Right renal cortex interstitium (tissue), 3 donors: Measurements from ENCODE around the gene MXI1. TPM values are rescaled to one million over a fixed set of nuclear protein-coding genes. Genes with fewer than 3 reads are reported as not detected.
A peak's percentile ranks its signal among the peaks of the same experiment; 100 is the strongest.
"Not testable (repeated sequence)": the region's sequence is repeated elsewhere in the genome, so short reads cannot be mapped to it uniquely, and the experiment has no call there.

ENCODE experiments used
- DNase-seq, 3 donors: peaks; one replicate each; pipeline ENCODE4 v3.0.0-alpha.2; 2013; ENCODE audit warnings: low read depth in 3 of 3, low spot score in 2 of 3
- polyA plus RNA-seq, 3 donors: library from polyadenylated mRNA; unstranded; fragments of 120-200 nt; gene quantifications; one replicate each; pipeline ENCODE4 v1.2.1, GENCODE V29; 2013; ENCODE audit not compliant: insufficient read length in 3 of 3

Gene MXI1
- polyA plus RNA-seq, 3 donors: 45.5 to 49.8 (median 45.9) TPM

- not testable (repeated sequence) for DNase-seq
These were observed 65.6 kb downstream of the MXI1 start for GRCh38 chr10:110272995-110273394.

DNA sequence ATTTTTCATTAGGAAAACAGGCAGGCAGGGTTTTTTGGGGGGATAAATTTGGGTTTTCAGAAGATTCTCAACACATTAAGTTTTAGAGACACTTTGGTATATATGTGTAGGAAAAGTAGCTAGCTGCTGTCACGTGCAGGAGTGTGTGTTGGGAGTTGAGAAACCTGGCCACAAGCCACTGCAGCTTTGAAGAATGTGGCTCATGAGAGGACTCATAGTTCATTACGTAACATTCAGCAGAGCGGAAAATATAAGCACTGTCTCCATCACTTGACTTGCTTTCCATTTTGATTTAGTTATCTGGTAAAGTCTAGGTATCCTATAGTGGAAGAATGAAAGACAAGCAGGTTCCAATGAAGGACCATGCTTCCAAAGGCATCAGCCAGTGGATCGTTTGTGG, 66.1 kb downstream of the MXI1 start:
- DNase-seq: no peak

DNA sequence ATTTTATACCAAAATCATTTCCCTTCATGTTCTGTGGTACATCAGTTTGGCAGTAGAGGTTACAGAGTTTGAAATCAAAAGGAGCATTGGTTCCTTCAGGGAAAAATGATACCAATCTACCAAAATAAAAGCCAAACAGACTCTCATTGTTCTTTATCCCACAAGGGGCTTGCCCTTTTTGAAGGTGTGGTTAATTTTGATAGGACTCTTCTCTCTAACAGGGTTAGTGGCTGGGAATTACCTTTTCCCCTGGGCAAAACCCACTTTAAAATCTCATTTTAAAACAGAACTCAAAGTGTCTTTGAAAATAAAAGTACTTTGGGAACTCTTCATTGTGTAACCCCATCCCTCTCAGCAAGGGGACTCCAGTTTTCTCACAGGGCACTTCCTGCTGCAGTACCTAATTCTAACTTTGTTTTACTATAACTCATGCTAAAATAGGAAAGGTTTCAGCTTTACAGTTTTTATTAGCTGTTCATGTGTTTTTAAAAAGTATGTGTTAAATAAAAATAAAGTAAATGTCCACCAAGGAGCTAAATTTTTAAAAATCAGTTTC, 66.7 kb downstream of the MXI1 start:
- DNase-seq: no peak

DNA sequence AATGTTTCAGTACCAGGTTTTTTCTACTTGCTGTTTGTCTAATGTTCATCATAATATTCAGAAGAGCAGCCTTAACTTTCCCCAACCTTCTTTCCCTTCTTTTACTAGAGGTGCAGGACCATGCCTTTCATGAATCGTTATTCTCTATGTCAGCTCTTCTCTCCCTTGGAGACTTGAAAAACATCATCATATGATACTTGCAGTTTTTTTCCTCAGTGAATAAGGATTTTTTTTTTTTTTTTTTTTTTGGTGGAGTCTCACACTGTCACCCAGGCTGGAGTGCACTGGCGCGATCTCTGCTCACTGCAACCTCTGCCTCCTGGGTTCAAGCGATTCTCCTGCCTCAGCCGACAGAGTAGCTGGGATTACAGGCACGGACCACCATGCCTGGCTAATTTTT, 67.2 kb downstream of the MXI1 start:
- DNase-seq: no peak

- DNase-seq: no peak
These were observed 67.8 kb downstream of the MXI1 start for GRCh38 chr10:110275128-110275729.

- DNase-seq: no peak
These were observed 69.2 kb downstream of the MXI1 start for GRCh38 chr10:110276603-110277002.

- DNase-seq: no peak
These were observed 70.2 kb downstream of the MXI1 start for GRCh38 chr10:110277591-110277990.

DNA sequence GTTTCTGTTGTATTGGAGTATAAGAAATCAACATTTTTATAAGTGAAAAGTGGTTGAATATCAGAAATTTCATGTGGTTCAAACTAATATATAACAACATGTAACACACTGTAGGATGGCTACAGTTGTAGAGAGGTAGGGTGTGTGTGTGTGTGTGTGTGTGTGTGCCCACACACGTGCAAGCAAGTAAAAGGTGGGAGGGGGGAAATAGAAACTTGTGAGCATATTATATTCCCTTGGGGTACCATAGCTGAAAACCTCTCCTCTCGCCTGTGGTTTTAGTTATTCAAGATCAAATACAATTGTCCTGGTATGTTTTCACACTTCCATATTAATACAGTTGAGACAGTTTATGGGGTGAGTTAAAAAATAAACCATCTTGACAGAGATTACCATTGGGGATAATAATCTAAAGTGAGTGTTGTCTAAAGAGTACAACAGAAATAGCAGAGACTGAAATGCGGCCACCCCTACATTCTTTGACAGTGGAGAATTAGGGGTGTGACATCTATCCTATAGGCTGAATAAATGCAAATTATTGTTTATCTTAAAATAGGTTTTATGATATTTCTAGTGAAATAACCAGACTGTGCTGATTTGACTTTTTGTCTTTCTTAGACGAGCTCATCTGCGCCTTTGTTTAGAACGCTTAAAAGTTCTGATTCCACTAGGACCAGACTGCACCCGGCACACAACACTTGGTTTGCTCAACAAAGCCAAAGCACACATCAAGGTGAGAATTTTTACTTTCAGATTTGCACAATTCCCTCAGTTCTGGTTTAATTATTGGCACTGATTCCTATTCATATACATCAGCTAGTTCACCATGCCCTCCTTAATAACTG, 71.4 kb downstream of the MXI1 start:
- DNase-seq: no peak

DNA sequence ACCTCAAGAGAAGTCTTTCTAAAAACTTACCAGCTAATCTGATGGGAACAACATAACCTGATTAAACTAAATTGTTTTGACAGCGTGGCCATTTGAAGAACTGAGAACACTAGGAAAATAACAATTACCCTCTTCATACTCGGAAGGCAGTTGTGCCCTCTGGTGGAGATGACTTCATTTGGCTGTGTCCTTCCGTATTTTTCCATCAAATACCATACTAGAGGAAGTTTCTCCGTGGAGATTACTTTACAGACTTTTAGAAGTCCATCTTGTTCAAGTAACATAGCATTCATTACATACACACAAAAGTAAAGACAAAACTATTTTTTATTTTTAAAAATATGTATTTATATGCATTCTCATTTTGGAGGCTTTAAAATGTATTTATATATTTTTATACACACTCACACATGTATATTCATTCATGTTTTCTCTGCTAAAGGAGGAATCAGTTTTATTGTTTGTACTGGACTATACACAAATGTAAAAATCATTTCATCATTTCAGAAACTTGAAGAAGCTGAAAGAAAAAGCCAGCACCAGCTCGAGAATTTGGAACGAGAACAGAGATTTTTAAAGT, 72.1 kb downstream of the MXI1 start:
- DNase-seq: peak; percentile 42 to 56 (median 52)

GRCh38 chr10:110284262-110284661, 76.9 kb downstream of the MXI1 start:
- no peak for DNase-seq

GRCh38 chr10:110285501-110285900, 78.1 kb downstream of the MXI1 start:
- no peak for DNase-seq

DNA sequence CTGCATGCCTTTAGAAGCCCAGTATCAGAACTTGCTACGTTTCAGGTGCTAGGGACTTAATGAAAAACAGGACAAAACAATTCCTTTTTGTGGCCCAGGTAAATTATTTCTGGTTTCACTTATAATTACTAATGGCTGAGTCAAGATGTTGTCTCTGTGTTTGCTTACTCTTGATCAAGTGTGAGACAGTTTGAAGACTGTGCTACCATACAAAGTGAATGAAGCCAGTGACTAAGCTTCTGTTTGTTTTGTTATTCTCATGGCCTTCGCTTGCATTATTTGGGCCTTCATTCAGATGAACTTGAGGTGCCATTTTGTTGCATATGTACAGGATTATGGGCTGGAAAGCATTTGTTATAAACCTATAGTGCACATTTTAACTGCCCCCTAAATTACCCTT, 79.4 kb downstream of the MXI1 start:
- DNase-seq: no peak

- no peak for DNase-seq
These were observed 89.6 kb downstream of the MXI1 start for GRCh38 chr10:110296966-110297365.

DNA sequence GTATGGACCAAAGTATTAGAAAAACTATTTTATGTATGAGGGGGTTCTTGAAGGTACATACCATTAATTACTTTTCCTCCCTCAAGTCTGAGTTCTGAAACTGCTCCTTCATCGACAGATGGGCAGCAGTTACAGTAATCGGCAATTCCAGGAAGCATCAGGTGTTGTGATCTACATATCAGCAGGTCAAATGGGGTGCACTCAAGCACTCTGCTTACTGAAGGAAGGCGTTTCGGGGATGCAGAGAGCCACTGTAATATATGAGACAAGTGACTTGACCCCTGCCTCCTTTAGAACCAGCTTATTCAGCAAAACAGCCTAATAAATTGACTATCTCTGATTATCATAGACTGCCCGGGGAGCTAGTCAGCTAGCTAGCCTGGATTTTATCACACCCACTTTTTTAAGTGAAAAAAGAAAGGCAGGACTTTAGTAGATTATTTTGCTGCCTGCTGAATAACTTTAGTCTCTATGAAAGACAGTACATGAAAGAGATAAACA, 93.1 kb downstream of the MXI1 start:
- DNase-seq: no peak

DNA sequence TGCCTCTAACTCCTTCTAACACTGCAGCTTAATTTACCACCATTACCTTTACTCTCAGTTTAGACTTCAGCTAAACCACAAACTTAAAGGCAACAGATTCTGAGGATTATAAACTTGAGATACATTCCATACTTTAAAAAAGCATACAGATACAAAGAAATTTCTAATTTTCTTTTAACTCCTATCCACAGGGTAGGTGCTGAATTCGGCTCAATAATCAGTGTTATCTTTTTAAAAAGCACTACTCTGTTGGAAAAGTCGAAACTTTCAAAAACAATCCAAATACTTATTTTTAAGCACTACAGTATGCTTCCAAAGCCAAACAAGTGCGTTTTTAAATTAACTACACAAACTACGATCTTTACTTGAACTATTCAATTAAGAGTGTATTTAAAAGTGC, 96.3 kb downstream of the MXI1 start:
- DNase-seq: no peak

GRCh38 chr10:110304394-110304779, 97.0 kb downstream of the MXI1 start:
- no peak for DNase-seq

DNA sequence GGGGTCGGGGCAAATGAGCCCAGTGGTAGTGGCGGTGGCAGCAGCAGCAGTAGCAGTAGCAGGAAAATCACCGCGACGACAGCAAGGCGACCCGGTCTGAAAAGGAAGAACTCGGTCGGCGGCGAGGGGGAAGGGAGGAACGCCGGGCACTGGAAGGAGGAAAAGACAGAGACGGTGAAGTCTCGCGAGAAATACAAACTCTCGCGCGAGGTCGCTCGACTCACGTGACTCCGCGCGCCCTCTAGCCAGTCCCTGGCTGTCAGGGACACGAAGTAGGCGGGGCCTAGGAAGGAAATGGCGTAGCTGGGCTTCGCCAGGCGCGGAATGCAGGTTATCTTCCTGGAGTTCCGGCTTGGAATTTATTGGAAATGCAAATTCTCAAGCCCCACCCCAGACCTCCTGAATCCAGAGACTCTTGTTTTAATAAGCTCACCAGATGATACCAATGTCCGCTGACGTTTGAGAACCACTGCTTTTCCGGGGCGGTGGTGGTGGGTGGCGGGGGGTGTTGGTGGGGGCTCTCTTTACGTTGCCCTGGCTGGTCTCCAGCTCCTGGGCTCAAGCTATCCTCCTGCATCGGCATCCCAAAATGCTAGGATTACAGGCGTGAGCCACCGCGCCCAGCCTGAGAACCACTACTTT, 97.5 kb downstream of the MXI1 start, which contains the start of gene SMNDC1:
Gene SMNDC1, minus strand, starts transcription at position 141 of the 642 bp plus-strand sequence. CDS start 1,333 bp downstream, outside the sequence.
- DNase-seq: peak; percentile 96 to 98 (median 96)

- peak in 2 of 3 donors; percentile 44 to 45 for DNase-seq
These were observed 98.5 kb downstream of the MXI1 start for GRCh38 chr10:110305767-110306451.

- DNase-seq: no peak
These were observed 99.0 kb downstream of the MXI1 start for GRCh38 chr10:110306452-110306768.

DNA sequence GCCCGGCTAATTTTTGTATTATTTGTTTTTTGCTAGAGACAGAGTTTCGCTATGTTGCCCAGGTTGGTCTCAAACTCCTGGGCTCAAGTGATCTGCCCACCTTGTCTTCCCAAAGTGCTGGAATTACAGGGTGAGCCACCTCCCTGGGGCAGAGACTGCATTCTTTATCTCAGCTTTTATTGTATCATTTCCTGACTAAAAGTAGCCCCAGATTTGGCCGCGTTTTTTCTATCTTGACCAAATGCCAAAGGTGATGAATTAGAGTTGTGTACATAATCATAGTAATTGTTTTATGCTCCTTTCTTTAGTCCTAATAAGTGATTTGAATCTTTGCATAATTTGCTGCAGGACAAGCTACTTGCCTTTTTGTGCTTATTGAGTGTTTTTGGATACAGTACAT, 100.4 kb downstream of the MXI1 start:
- no peak for DNase-seq
